HepG2 (cell line): ENCODE data around the gene OAT. TPM values are rescaled to one million over a fixed set of nuclear protein-coding genes. Genes with fewer than 3 reads are reported as not detected.

ENCODE experiments used
- ADNP ChIP-seq: sonication (generic); formaldehyde crosslinking; IDR thresholded peaks from 2 replicates; pipeline ENCODE4 v1.4.0; 2020; ENCODE audit warnings: missing genetic modification reagents
- CCDC6 ChIP-seq: sonication (generic); formaldehyde crosslinking; IDR thresholded peaks from 2 replicates; pipeline ENCODE4 v1.8.1; 2022; ENCODE audit warnings: mild to moderate bottlenecking, missing genetic modification reagents, moderate library complexity
- IRF2 ChIP-seq: IDR thresholded peaks from 2 replicates; pipeline ENCODE4 v1.6.1; 2018; ENCODE audit warnings: missing genetic modification reagents, missing compliant biosample characterization
- KLF11 ChIP-seq: IDR thresholded peaks from 2 replicates; pipeline ENCODE4 v1.6.1; 2016; ENCODE audit warnings: missing compliant biosample characterization
- KLF6 ChIP-seq: IDR thresholded peaks from 2 replicates; pipeline ENCODE4 v1.8.0; 2016; ENCODE audit warnings: missing biosample characterization, missing genetic modification reagents
- MAFF ChIP-seq: IDR thresholded peaks from 2 replicates; pipeline ENCODE4 v1.6.1; 2011; ENCODE audit warnings: low read depth, low read length, improper control_type of control experiment
- MBD4 ChIP-seq: IDR thresholded peaks from 2 replicates; pipeline ENCODE4 v1.6.1; 2012; ENCODE audit warnings: low read length, inconsistent platforms, borderline replicate concordance
- MXI1 ChIP-seq: IDR thresholded peaks from 3 replicates; pipeline ENCODE4 v1.6.1; 2012; ENCODE audit warnings: low read depth, low read length, inconsistent platforms, borderline replicate concordance
- PITX1 ChIP-seq: sonication (generic); formaldehyde crosslinking; IDR thresholded peaks from 2 replicates; pipeline ENCODE4 v1.5.1; 2020; ENCODE audit warnings: mild to moderate bottlenecking, missing genetic modification reagents
- REL ChIP-seq: sonication (generic); formaldehyde crosslinking; conservative IDR thresholded peaks from 2 replicates; pipeline ENCODE4 v1.8.0; 2022; ENCODE audit warnings: mild to moderate bottlenecking, missing genetic modification reagents, moderate library complexity
- REXO4 ChIP-seq: sonication (generic); formaldehyde crosslinking; IDR thresholded peaks from 2 replicates; pipeline ENCODE4 v1.8.0; 2022; ENCODE audit warnings: missing genetic modification reagents, mild to moderate bottlenecking, borderline replicate concordance
- RXRA ChIP-seq: sonication (generic); formaldehyde crosslinking; IDR thresholded peaks from 2 replicates; pipeline ENCODE4 v1.5.1; 2020; ENCODE audit warnings: missing genetic modification reagents
- SSRP1 ChIP-seq: IDR thresholded peaks from 2 replicates; pipeline ENCODE4 v1.6.1; 2016; ENCODE audit warnings: control low read depth
- TBL1XR1 ChIP-seq: fragments of 150-350 bp; IDR thresholded peaks from 2 replicates; pipeline ENCODE4 v1.6.1; 2014; ENCODE audit warnings: borderline replicate concordance, low read length; ENCODE audit not compliant: partially characterized antibody
- WIZ ChIP-seq: sonication (generic); formaldehyde crosslinking; IDR thresholded peaks from 2 replicates; pipeline ENCODE4 v1.5.1; 2020; ENCODE audit warnings: mild to moderate bottlenecking, missing genetic modification reagents
- YEATS2 ChIP-seq: sonication (generic); formaldehyde crosslinking; IDR thresholded peaks from 2 replicates; pipeline ENCODE4 v1.4.0; 2020; ENCODE audit warnings: missing genetic modification reagents, borderline replicate concordance
- ZBTB37 ChIP-seq: sonication (generic); formaldehyde crosslinking; IDR thresholded peaks from 2 replicates; pipeline ENCODE4 v1.4.0; 2020; ENCODE audit warnings: mild to moderate bottlenecking, missing genetic modification reagents
- ZNF260 ChIP-seq: sonication (generic); formaldehyde crosslinking; IDR thresholded peaks from 2 replicates; pipeline ENCODE4 v1.4.0; 2020; ENCODE audit warnings: missing genetic modification reagents, low read depth, mild to moderate bottlenecking, borderline replicate concordance
- ZNF367 ChIP-seq: sonication (generic); formaldehyde crosslinking; IDR thresholded peaks from 2 replicates; pipeline ENCODE4 v1.4.0; 2020; ENCODE audit warnings: missing genetic modification reagents, borderline replicate concordance
- ZNF484 ChIP-seq: sonication (generic); formaldehyde crosslinking; IDR thresholded peaks from 2 replicates; pipeline ENCODE4 v1.5.1; 2020; ENCODE audit warnings: mild to moderate bottlenecking, low read depth, missing genetic modification reagents, borderline replicate concordance
- ZNF549 ChIP-seq: sonication (generic); formaldehyde crosslinking; IDR thresholded peaks from 2 replicates; pipeline ENCODE4 v1.5.0; 2020; ENCODE audit warnings: missing genetic modification reagents
- ZNF878 ChIP-seq: sonication (generic); formaldehyde crosslinking; IDR thresholded peaks from 2 replicates; pipeline ENCODE4 v1.8.1; 2023; ENCODE audit warnings: mild to moderate bottlenecking, missing genetic modification reagents, moderate library complexity
- polyA plus RNA-seq, 8 experiments: library from polyadenylated mRNA; depleted of rRNA in 3 of 8; stranded (reverse) in 7 of 8; unstranded in 1 of 8; fragments of >200 nt; fragmentation: Illumina TruSeq in 4 of 8; extraction: Trizol in 4 of 8; gene quantifications; 2 replicates each; pipeline versions ENCODE4 v1.2.1 to v1.2.3, GENCODE V29; 2011 to 2016; ENCODE audit warnings: low read depth in 4 of 8, missing spikeins in 1 of 8, mixed read lengths in 1 of 8; ENCODE audit not compliant: insufficient read depth in 1 of 8
- total RNA-seq, 5 experiments: library from RNA; depleted of rRNA; stranded (reverse); fragments of >200 nt; fragmentation: Illumina TruSeq; extraction: Trizol; gene quantifications; 2 replicates each; pipeline ENCODE4 v1.2.3, GENCODE V29; 2016; ENCODE audit warnings: low read depth in 1 of 5
- TF ChIP-seq, protein P1 (sequence below): sonication (generic); formaldehyde crosslinking; IDR thresholded peaks from 2 replicates; pipeline ENCODE4 v1.4.0; 2020; ENCODE audit warnings: missing genetic modification reagents, mild to moderate bottlenecking, borderline replicate concordance
- TF ChIP-seq, protein P2 (sequence below): sonication (generic); formaldehyde crosslinking; IDR thresholded peaks from 2 replicates; pipeline ENCODE4 v1.8.1; 2023; ENCODE audit warnings: missing genetic modification reagents, inconsistent platforms, borderline replicate concordance
- TF ChIP-seq, protein P3 (sequence below): sonication (generic); formaldehyde crosslinking; IDR thresholded peaks from 2 replicates; pipeline ENCODE4 v1.9.0; 2021; ENCODE audit warnings: missing genetic modification reagents, mild to moderate bottlenecking, borderline replicate concordance

Gene OAT
- total and polyA plus RNA-seq, 2 of the 13 experiments (the other 11 are each of a cell fraction or from before 2014, with no cell fraction given) = 87.8 to 96.7 TPM

DNA sequence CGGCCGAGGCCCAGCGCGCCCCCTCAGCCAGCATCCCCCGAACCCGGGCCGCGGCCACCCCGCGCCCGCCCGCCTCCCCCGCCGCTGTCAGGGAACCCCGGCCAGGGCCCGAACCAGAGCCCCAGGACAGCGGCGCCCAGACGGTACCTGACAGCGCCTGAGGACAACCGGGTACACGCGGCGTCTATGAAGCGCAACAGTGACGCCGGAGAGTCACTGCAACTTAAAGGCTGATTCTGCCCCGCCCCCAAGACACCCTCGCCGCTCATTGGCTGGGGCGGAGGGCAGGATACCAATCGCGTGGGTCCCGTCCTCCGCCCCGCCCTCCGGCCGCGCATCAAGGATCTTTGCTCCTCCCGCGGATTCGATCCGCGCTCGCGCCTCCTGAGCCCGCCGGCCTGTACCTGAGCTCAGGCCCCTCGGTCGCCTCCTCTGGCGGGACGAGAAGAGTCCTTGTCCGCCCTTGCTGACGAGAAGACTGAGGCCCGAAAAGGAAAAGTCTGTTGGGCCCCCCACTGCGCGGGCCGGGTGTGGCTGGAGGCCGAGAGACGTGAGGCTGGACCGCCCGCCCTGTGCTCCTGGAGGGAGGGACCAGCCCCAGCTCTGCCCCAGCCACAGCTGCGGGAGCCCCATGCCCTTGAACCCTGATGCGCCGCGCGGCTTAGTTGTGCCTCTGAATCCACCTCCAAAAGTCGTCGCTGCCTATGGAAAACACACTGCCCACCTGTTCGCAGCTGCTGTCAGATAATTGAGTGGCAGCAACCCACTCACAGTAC is at the start of gene OAT (continued):
- TF ChIP-seq PITX1 = peak; percentile 54
- TF ChIP-seq ZNF549 (CRISPR knock-in tag) = no peak
- no peak for TF ChIP-seq ZBTB37 (CRISPR knock-in tag)
- no peak for TF ChIP-seq MBD4
- TF ChIP-seq CCDC6 (CRISPR knock-in tag) = peak; percentile 72
- TF ChIP-seq, protein P1, sequence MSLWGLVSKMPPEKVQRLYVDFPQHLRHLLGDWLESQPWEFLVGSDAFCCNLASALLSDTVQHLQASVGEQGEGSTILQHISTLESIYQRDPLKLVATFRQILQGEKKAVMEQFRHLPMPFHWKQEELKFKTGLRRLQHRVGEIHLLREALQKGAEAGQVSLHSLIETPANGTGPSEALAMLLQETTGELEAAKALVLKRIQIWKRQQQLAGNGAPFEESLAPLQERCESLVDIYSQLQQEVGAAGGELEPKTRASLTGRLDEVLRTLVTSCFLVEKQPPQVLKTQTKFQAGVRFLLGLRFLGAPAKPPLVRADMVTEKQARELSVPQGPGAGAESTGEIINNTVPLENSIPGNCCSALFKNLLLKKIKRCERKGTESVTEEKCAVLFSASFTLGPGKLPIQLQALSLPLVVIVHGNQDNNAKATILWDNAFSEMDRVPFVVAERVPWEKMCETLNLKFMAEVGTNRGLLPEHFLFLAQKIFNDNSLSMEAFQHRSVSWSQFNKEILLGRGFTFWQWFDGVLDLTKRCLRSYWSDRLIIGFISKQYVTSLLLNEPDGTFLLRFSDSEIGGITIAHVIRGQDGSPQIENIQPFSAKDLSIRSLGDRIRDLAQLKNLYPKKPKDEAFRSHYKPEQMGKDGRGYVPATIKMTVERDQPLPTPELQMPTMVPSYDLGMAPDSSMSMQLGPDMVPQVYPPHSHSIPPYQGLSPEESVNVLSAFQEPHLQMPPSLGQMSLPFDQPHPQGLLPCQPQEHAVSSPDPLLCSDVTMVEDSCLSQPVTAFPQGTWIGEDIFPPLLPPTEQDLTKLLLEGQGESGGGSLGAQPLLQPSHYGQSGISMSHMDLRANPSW (CRISPR knock-in tag) = no peak
- TF ChIP-seq REL (CRISPR knock-in tag) = no peak
- no peak for TF ChIP-seq ZNF260 (CRISPR knock-in tag)
- TF ChIP-seq, protein P2, sequence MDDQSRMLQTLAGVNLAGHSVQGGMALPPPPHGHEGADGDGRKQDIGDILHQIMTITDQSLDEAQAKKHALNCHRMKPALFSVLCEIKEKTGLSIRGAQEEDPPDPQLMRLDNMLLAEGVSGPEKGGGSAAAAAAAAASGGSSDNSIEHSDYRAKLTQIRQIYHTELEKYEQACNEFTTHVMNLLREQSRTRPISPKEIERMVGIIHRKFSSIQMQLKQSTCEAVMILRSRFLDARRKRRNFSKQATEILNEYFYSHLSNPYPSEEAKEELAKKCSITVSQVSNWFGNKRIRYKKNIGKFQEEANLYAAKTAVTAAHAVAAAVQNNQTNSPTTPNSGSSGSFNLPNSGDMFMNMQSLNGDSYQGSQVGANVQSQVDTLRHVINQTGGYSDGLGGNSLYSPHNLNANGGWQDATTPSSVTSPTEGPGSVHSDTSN (CRISPR knock-in tag) = no peak
- no peak for TF ChIP-seq KLF11 (CRISPR knock-in tag)
- TF ChIP-seq IRF2 (CRISPR knock-in tag) = peak; percentile 51; the same call in 1 of the 2 replicates
- no peak for TF ChIP-seq TBL1XR1
- TF ChIP-seq WIZ = no peak
- TF ChIP-seq, protein P3, sequence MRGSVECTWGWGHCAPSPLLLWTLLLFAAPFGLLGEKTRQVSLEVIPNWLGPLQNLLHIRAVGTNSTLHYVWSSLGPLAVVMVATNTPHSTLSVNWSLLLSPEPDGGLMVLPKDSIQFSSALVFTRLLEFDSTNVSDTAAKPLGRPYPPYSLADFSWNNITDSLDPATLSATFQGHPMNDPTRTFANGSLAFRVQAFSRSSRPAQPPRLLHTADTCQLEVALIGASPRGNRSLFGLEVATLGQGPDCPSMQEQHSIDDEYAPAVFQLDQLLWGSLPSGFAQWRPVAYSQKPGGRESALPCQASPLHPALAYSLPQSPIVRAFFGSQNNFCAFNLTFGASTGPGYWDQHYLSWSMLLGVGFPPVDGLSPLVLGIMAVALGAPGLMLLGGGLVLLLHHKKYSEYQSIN (CRISPR knock-in tag) = no peak
- TF ChIP-seq MAFF = no peak
- no peak for TF ChIP-seq SSRP1 (CRISPR knock-in tag)
- no peak for TF ChIP-seq ZNF878 (CRISPR knock-in tag)
- TF ChIP-seq ZNF484 (CRISPR knock-in tag) = no peak
- TF ChIP-seq RXRA (CRISPR knock-in tag) = peak; percentile 71
- TF ChIP-seq KLF6 (CRISPR knock-in tag) = no peak
- peak; percentile 30; the same call in 1 of the 2 replicates for TF ChIP-seq YEATS2 (CRISPR knock-in tag)
- TF ChIP-seq ADNP (CRISPR knock-in tag) = peak; percentile 64; the same call in 1 of the 2 replicates
- no peak for TF ChIP-seq ZNF367 (CRISPR knock-in tag)
- peak; percentile 77; the same call in 2 of the 3 replicates for TF ChIP-seq MXI1
- TF ChIP-seq REXO4 = no peak
